ENCODE measurements around the gene NDUFA8.

DNA sequence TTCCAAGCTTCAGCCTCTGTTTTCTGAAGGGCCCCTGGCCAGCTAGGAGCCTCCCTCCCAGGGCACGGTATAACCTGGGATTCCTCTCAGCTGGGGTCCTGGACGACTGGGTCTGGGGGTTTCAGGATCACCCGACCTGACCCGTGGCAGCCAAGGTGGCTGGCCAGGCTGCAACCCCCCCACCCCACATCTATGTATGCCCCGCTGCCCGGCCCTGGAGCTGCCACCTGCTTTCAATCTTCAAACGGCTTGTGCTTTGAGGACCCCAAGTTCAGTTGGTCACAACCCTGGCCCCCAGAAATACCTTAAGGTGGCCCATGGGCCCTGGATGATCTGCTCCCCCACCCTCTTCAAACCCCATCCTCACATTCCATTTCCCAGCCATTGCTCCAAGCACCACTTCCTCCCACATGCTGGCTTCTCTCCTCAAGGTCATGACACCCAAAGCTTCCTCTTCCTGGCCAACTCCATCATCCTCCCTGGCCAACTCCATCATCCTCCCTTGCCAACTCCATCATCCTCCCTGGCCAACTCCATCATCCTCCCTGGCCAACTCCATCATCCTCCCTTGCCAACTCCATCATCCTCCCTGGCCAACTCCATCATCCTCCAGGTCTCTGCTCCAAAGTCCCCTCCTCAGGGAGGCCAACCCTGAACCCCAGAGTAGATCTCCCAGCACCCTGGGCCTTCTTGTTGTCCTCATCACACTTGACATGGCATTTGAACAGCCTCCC, 49.3 kb downstream of the NDUFA8 start:
- TF ChIP-seq CTCF (IDR thresholded peaks at IDR 0.05): no peak
- no peak for TF ChIP-seq ZFX (IDR thresholded peaks at IDR 0.05; ENCODE audit: borderline replicate concordance)

Data from 22Rv1 (cell line).